Measurements from ENCODE around the gene KRTAP16-1. TPM values are rescaled to one million over a fixed set of nuclear protein-coding genes. Genes with fewer than 3 reads are reported as not detected.

KRTAP16-1 gene
- total RNA-seq, 6 experiments from 2014 or later: not detected

GRCh38 chr17:41296846-41297245 lies 12.3 kb downstream of the KRTAP16-1 start:
- peaks cover 5% of the 10 kb centered on the region for H3K27me3 Mint-ChIP-seq (ENCODE audit: insufficient read depth)
- H3K36me3 Mint-ChIP-seq (ENCODE audit: low read depth): peaks cover 4% of the 10 kb centered on the region
- TF ChIP-seq CTCF (IDR thresholded peaks at IDR 0.05): no peak
- no peak overlapping the region for H3K27ac Mint-ChIP-seq
- no peak overlapping the region for H3K4me3 Mint-ChIP-seq
- DNase-seq: no peak
- H3K4me1 Mint-ChIP-seq (ENCODE audit: low read depth): peaks cover 7% of the 10 kb centered on the region
- H3K9me3 Mint-ChIP-seq: peaks cover 4% of the 10 kb centered on the region; the same call in 1 of the 2 replicates

- Mint-ChIP-seq H3K36me3 (ENCODE audit: low read depth) (no peaks in the 10 kb centered on the region), H3K4me3 (no peak overlapping the region), H3K4me1 (ENCODE audit: low read depth) (no peaks in the 10 kb centered on the region), H3K27me3 (ENCODE audit: insufficient read depth) (peaks cover 3% of the 10 kb centered on the region), H3K9me3 (no peaks in the 10 kb centered on the region), H3K27ac (no peak overlapping the region)
- TF ChIP-seq CTCF (IDR thresholded peaks at IDR 0.05): no peak
- no peak for DNase-seq
Measured at GRCh38 chr17:41294016-41294415, 15.1 kb downstream of the KRTAP16-1 start.

- Mint-ChIP-seq H3K27ac (no peak overlapping the region), H3K4me1 (ENCODE audit: low read depth) (peaks cover 36% of the 10 kb centered on the region)
Measured at GRCh38 chr17:41287050-41287449, 22.1 kb downstream of the KRTAP16-1 start.

GRCh38 chr17:41284546-41284945 lies 24.6 kb downstream of the KRTAP16-1 start:
- Mint-ChIP-seq H3K4me1 (ENCODE audit: low read depth) (peaks cover 36% of the 10 kb centered on the region), H3K27ac (no peak overlapping the region; the same call in 1 of the 2 replicates), H3K36me3 (ENCODE audit: low read depth) (no peaks in the 10 kb centered on the region), H3K4me3 (no peak overlapping the region), H3K27me3 (ENCODE audit: insufficient read depth) (no peaks in the 10 kb centered on the region; the same call in none of the 2 replicates), H3K9me3 (no peaks in the 10 kb centered on the region; the same call in 1 of the 2 replicates)
- TF ChIP-seq CTCF (IDR thresholded peaks at IDR 0.05): no peak
- peak; percentile 6 for DNase-seq

More at GRCh38 chr17:41287050-41287449, 22.1 kb downstream of the KRTAP16-1 start:
- no peaks in the 10 kb centered on the region; the same call in 1 of the 2 replicates for H3K27me3 Mint-ChIP-seq (ENCODE audit: insufficient read depth)
- no peak for DNase-seq
- no peaks in the 10 kb centered on the region for H3K9me3 Mint-ChIP-seq
- no peaks in the 10 kb centered on the region for H3K36me3 Mint-ChIP-seq (ENCODE audit: low read depth)
- TF ChIP-seq CTCF (IDR thresholded peaks at IDR 0.05): no peak
- no peak overlapping the region for H3K4me3 Mint-ChIP-seq

GRCh38 chr17:41284043-41284442 lies 25.1 kb downstream of the KRTAP16-1 start:
- no peak for TF ChIP-seq CTCF (IDR thresholded peaks at IDR 0.05)
- H3K9me3 Mint-ChIP-seq: no peaks in the 10 kb centered on the region; the same call in 1 of the 2 replicates
- DNase-seq: peak; percentile 28
- H3K4me1 Mint-ChIP-seq (ENCODE audit: low read depth): peaks cover 38% of the 10 kb centered on the region
- H3K36me3 Mint-ChIP-seq (ENCODE audit: low read depth): no peaks in the 10 kb centered on the region
- H3K27me3 Mint-ChIP-seq (ENCODE audit: insufficient read depth): no peaks in the 10 kb centered on the region; the same call in none of the 2 replicates
- peak overlapping the region; percentile 24; the same call in 1 of the 2 replicates for H3K4me3 Mint-ChIP-seq
- H3K27ac Mint-ChIP-seq: peak overlapping the region; percentile 27; the same call in 1 of the 2 replicates

Data from HFFc6 (cell line).